ENCODE data around the gene TACSTD2.

TACSTD2 gene

GRCh38 chr1:58566339-58566738 lies 10.7 kb downstream of the TACSTD2 start:
- TF ChIP-seq TAF1 (IDR thresholded peaks at IDR 0.05; ENCODE audit: borderline replicate concordance, insufficient read depth, low read length) (no peak), POLR2AphosphoS5 (IDR thresholded peaks at IDR 0.05; ENCODE audit: low read depth, low read length) (no peak), REST (IDR thresholded peaks at IDR 0.05; ENCODE audit: insufficient read depth in 1 of 2, low read depth in 2 of 2, low read length in 2 of 2) (no peak), FOXP2 (optimal IDR thresholded peaks at IDR 0.05; ENCODE audit: borderline replicate concordance, extremely low read depth, extremely low read length, insufficient read depth) (no peak), SIN3A (IDR thresholded peaks at IDR 0.05; ENCODE audit: borderline replicate concordance, insufficient read depth, low read length) (no peak)

- TF ChIP-seq TAF1 (IDR thresholded peaks at IDR 0.05; ENCODE audit: borderline replicate concordance, insufficient read depth, low read length) (no peak), SIN3A (IDR thresholded peaks at IDR 0.05; ENCODE audit: borderline replicate concordance, insufficient read depth, low read length) (no peak), POLR2AphosphoS5 (IDR thresholded peaks at IDR 0.05; ENCODE audit: low read depth, low read length) (no peak), FOXP2 (optimal IDR thresholded peaks at IDR 0.05; ENCODE audit: borderline replicate concordance, extremely low read depth, extremely low read length, insufficient read depth) (no peak), REST (IDR thresholded peaks at IDR 0.05; ENCODE audit: insufficient read depth in 1 of 2, low read depth in 2 of 2, low read length in 2 of 2) (no peak)
Measured at GRCh38 chr1:58561633-58562032, 15.4 kb downstream of the TACSTD2 start.

GRCh38 chr1:58555393-58555792 lies 21.7 kb downstream of the TACSTD2 start:
- TF ChIP-seq FOXP2 (optimal IDR thresholded peaks at IDR 0.05; ENCODE audit: borderline replicate concordance, extremely low read depth, extremely low read length, insufficient read depth) (no peak), REST (IDR thresholded peaks at IDR 0.05; ENCODE audit: insufficient read depth in 1 of 2, low read depth in 2 of 2, low read length in 2 of 2) (no peak), POLR2AphosphoS5 (IDR thresholded peaks at IDR 0.05; ENCODE audit: low read depth, low read length) (no peak)

GRCh38 chr1:58551186-58552140 lies 25.6 kb downstream of the TACSTD2 start:
- no peak for TF ChIP-seq REST (IDR thresholded peaks at IDR 0.05; ENCODE audit: insufficient read depth in 1 of 2, low read depth in 2 of 2, low read length in 2 of 2)

GRCh38 chr1:58548371-58548770 lies 28.7 kb downstream of the TACSTD2 start:
- TF ChIP-seq TAF1 (IDR thresholded peaks at IDR 0.05; ENCODE audit: borderline replicate concordance, insufficient read depth, low read length), result no peak
- TF ChIP-seq REST (IDR thresholded peaks at IDR 0.05; ENCODE audit: insufficient read depth in 1 of 2, low read depth in 2 of 2, low read length in 2 of 2), result no peak
- no peak for TF ChIP-seq SIN3A (IDR thresholded peaks at IDR 0.05; ENCODE audit: borderline replicate concordance, insufficient read depth, low read length)
- TF ChIP-seq POLR2AphosphoS5 (IDR thresholded peaks at IDR 0.05; ENCODE audit: low read depth, low read length), result no peak
- no peak for TF ChIP-seq FOXP2 (optimal IDR thresholded peaks at IDR 0.05; ENCODE audit: borderline replicate concordance, extremely low read depth, extremely low read length, insufficient read depth)

All from PFSK-1 (cell line).